Amygdala (tissue), 56 donors: ENCODE measurements around the gene NAXD.

Source experiments
- DNase-seq, 56 donors: peaks; one replicate each; lab custom pipeline; 2025; lab: John Stamatoyannopoulos, UW

The NAXD gene

GRCh38 chr13:110685305-110686020 is 70.1 kb downstream of the NAXD start:
- DNase-seq, result no peak

- DNase-seq, result no peak
Measured at GRCh38 chr13:110687736-110688135, 72.4 kb downstream of the NAXD start.

- DNase-seq, result no peak
Measured at GRCh38 chr13:110689041-110689440, 73.7 kb downstream of the NAXD start.
